HG02588 (cell line): Measurements from ENCODE around the gene RHBDD1.

Experiments
- ATAC-seq: cut with Tn5 transposase; IDR thresholded peaks from one replicate; pipeline ENCODE4 v1.9.1; 2021; ENCODE audit warnings: mild to moderate bottlenecking, moderate library complexity; ENCODE audit not compliant: unreplicated experiment

Gene RHBDD1

DNA sequence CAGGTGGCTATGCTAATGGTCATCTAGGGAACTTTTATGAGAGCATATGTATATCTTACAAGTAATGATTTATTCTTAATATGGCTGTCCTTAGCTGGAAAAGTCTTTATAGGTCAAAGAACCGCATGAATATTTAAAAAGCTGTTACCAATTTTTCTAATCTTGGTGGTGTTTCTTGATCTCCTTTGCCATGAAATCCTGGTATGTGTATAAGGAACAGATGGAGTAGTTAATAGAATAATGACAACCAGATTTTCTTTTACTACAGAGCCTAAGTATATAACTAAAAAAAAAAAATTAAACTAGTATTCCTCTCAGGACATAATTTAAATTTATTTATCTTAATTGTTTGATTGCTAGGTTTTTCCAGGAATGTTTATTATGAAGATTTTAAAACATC is 74.5 kb downstream of the RHBDD1 start:
- ATAC-seq = no peak

DNA sequence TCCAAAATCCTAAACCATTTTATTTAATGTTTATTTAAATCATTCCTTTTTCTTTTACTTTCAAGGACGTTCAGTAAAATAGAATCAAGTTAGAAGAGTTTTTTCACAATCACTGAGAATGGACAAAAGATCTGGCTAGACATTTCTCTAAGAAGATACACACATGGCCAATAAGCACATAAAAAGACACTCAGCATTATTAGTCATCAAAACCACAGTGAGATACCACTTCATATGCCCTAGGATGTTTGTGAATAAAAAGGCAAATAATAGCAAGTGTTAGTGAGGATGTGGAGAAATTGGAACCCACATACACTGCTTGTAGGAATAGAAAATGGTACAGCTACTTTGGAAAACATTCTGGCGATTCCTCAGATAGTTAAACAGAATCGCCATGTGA is 76.1 kb downstream of the RHBDD1 start:
- no peak for ATAC-seq

DNA sequence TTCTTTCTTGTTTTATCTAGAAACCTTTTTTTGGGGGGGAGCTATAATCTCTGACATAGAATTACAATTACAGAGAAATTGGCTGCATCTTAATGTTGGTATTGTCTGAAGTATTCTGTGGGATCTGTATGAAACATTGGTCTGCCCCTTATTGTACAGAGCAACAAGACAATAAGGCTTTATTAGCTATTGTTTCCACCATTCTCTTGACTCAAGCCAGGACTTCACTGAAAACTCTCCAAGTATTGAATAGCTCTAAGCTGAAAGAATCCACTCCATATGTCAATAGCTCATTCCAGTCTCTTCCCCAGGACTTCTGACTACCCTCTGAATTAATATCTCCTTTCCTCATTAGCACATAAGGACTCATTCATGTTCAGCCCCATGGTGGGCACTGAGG is 77.8 kb downstream of the RHBDD1 start:
- no peak for ATAC-seq

DNA sequence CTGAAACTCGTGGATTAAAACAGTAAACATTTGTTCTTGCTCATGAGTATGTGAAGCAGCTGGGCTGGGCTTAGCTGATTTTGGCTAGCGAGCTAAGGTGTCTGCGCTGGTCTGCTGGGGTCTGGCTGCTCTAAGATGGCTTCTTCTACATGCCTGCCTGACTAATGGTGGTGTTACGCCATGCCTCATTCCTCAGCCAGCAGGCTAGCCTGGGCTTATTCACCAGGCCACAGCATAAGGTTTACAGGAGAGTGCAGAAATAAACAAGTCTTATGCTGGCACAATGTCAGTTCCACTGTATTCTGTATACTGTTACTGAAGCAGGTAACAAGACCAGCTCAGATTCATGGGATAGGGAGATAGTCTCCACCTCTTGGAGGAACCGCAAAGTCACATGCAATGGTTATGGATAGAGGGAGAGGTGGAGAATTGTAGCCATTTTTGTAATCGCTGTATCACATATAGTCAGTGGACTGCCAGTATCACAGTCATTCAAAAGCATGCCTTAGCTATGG is 80.0 kb downstream of the RHBDD1 start:
- no peak for ATAC-seq

DNA sequence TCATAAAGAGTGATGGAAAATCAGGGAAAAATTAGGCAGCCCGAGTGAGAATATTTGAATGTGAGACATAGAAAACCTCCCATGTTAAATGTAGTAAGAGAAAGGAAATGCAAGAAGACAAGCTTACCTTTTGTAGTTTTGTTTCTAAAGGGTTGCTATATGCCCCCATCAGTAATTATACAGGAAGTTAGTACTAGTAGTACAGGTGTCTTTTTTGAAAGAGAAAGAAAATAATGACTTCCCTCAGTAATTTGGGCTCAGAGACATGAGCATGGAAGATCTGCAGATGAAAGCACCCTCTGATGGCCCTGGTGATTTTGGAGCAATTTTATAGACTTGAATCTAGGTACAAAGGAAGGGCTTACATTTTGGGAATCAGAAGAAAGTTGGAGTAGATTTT is 80.8 kb downstream of the RHBDD1 start:
- peak; percentile 95 for ATAC-seq

- ATAC-seq = no peak
Observed at GRCh38 chr2:226932443-226932842, 96.6 kb downstream of the RHBDD1 start.

GRCh38 chr2:226934546-226935201 is 98.8 kb downstream of the RHBDD1 start:
- no peak for ATAC-seq

GRCh38 chr2:226943862-226944620 is 108.2 kb downstream of the RHBDD1 start:
- peak; percentile 64 for ATAC-seq

GRCh38 chr2:226953206-226953605 is 117.4 kb downstream of the RHBDD1 start:
- ATAC-seq = no peak

- ATAC-seq = no peak
Observed at GRCh38 chr2:226953826-226954225, 118.0 kb downstream of the RHBDD1 start.

DNA sequence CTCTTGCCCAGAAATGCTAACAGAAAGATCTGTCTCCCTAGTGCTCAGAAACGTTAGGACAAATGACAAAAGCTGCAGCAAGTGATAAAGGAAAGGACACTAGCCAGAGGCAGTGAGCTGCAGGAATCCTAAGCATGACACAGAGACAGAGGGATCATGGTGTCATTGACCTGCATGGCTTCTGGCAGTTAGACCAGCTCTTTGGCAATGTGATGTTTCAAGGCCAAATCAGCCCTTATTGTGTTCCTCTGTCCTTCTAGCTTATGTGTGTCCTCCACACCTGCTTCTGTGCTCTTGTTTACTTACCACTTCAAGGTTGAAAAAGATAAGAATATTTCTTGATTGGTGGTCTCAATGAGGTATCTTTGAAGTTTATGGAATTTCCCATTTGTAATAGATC is 120.8 kb downstream of the RHBDD1 start:
- ATAC-seq = no peak

- ATAC-seq = no peak
Observed at GRCh38 chr2:226959418-226959817, 123.6 kb downstream of the RHBDD1 start.

DNA sequence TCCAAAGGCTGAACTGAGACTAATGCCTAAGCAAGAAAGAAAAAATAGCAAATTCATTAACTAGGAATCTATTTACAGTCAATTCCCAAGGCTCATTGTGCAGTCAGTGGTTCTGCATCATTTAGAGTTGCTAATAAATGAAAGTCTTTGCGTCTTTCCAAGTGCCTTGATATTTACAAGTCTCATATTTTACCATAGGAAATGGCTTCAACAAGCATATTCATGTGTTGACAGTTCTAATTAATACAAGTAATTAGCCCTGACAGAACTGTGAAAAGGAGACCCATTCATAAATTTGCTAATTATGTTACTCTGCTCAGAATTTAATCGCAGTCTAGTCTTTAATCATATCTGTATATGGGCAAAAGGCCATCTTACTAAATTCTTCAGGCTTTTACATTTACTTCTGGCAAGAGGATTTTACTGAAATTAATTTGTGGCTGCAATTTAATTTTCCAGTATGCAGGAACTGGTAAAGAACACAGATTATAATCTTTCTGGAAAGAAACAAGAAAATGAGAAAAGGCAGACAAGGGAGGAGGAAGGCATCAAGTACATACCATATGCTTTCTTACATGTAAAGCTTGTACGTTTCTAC is 126.4 kb downstream of the RHBDD1 start:
- no peak for ATAC-seq

- ATAC-seq = no peak
Observed at GRCh38 chr2:226963528-226963927, 127.7 kb downstream of the RHBDD1 start.

DNA sequence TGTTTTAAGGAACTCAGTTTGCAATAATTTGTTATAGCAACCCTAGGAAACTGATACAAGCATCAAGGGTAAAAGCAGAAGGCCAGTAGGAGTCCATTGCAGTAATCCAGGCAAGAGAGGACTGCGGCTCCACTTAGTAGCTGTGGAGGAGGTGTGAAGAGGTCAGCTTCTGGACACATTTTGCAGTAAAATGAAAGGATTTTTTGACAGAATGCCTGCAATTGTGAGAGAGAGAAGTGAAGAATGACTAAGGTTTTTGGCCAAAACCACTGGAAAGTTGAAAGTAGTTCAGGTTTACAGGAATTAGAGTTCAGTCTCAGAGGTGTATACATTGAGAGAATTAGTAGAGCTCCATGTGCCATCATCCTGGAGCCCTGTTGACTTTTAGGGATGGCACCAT is 129.5 kb downstream of the RHBDD1 start:
- no peak for ATAC-seq

DNA sequence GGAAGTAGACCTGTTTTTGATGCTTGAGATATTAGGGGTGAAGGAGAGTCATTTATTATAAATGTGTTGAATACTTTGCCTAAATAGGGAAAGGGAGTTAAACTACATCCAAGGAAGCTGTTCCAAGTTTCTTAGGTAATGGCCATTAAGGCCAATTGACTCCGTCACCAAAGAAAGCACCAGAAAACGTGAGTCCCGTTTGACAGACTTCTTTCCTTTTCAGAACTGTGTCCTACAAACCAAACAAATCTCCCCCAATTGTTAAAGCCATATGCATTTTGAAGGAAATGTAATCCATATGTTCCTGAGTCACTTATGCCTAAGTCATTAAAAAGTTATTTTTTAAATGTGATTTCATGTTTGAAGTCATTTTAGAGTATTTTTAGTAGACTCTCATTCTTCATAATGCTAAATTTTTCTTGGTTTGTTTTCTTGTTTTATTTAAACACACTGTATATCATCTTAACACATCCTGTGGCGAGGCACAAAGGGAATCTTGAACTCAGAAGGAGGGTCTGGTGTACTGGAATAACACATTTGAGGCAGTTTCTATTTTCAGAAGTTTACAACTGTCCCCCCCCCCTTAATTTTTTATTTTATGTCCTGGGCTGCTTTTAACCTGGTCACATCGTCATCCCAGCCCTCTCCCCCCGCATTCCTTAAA is 133.7 kb downstream of the RHBDD1 start:
- ATAC-seq = no peak

DNA sequence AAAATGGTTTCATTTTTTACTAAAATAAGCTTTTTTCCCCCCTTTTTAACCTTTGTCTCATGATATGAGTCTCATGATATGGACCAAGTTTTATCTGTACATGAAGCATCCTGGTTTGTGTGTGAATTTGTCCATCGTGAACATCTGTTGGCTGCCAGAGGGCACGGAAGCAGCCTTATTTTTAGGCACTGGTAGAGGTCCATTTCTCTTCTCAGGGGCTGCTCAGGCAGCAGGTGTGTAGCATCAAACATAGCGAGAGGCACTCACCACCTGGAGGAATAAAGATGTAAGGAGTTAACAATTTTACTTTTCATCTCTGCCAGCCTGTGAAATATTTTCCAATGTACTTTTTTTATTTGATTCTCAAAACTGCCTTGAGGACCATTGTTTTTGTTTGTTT is 134.5 kb downstream of the RHBDD1 start:
- peak; percentile 46 for ATAC-seq

- ATAC-seq = peak; percentile 50
Observed at GRCh38 chr2:226971084-226971483, 135.2 kb downstream of the RHBDD1 start.

DNA sequence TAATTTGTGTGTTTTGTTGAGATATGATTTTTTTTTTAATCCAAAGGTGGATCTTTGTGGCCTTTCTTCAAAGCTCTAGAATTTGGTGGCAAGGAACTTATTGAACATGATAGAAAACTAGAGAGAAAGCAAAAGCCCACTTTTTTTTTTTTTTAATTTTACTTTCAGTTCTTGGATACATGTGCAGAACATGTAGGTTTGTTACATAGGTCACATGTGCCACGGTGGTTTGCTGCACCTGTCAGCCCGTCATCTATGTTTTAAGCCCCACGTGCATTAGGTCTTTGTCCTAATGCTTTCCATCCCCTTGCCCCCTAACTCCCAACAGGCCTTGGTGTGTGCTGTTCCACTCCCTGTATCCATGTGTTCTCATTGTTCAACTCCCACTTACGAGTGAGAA is 135.9 kb downstream of the RHBDD1 start:
- no peak for ATAC-seq

DNA sequence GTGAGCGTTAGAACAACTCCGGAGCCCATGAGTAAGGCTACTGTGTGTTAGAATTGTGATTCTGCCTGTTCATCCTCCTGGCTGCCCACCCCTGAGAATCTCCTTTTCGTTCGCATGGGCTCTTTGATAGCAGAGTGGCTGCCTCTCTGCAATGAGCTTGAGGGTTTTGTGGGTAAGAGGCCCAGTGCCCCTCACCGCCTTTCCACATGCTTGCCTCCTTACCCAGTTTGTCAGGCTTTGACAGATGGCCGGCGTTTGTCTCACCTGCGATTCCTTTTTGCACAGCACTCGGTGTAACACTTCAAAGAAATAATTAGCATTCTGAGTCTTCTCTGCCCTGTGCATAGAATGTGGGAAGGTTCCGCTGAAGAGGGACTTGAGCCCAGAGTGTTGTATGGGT is 138.0 kb downstream of the RHBDD1 start:
- no peak for ATAC-seq

DNA sequence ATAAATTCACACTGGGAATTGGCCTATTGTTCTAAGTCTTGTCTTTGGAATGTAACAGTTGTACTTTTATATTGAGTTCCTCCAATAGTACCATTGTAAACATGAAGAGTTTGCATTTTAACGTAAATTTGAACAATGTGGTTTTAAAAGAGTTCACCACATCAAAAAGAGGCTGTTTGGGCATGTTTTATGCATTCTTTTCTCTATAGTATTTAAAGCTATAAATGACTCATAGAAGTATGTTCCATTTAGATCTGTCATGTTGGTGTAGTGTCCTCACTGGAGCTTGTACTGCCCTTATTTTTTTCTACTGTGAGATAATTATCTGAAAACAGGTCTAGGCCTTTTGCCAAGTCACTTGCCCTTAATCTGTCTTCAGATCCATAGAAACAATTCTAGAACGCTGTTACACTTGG is 141.9 kb downstream of the RHBDD1 start:
- no peak for ATAC-seq
